NT2/D1 (cell line): ENCODE data around the gene ERBB2.

Source experiments
- DNase-seq: peaks from one replicate; pipeline ENCODE4 v3.0.0-alpha.2; 2011; ENCODE audit warnings: low read depth, low spot score
- H3K27me3 ChIP-seq: 2 replicates; pipeline ENCODE4 v1.6.0; 2011; ENCODE audit warnings: mild to moderate bottlenecking; ENCODE audit not compliant: insufficient read length, insufficient read depth
- H3K36me3 ChIP-seq: 2 replicates; pipeline ENCODE4 v1.6.1; 2011; ENCODE audit warnings: mild to moderate bottlenecking, low read length, mixed read lengths; ENCODE audit not compliant: insufficient read depth, insufficient read length
- H3K4me1 ChIP-seq: 2 replicates; pipeline ENCODE4 v1.5.1; 2011; ENCODE audit not compliant: insufficient read depth, insufficient read length
- H3K4me3 ChIP-seq: 2 replicates; pipeline ENCODE4 v1.5.1; 2011; ENCODE audit warnings: low read depth; ENCODE audit not compliant: insufficient read length
- H3K9ac ChIP-seq: 2 replicates; pipeline ENCODE4 v1.6.0; 2011; ENCODE audit warnings: low read depth; ENCODE audit not compliant: insufficient read length
- H3K9me3 ChIP-seq: 2 replicates; pipeline ENCODE4 v1.5.1; 2011; ENCODE audit warnings: mild to moderate bottlenecking, low read length; ENCODE audit not compliant: insufficient read depth
- SUZ12 ChIP-seq: IDR thresholded peaks from 2 replicates; pipeline ENCODE4 v1.6.1; 2011; ENCODE audit not compliant: insufficient read length, insufficient read depth; ENCODE audit errors: extremely low read depth
- YY1 ChIP-seq: IDR thresholded peaks from 2 replicates; pipeline ENCODE4 v1.6.1; 2011; ENCODE audit not compliant: insufficient read length, insufficient read depth
- ZNF274 ChIP-seq: IDR thresholded peaks from 2 replicates; pipeline ENCODE4 v1.6.1; 2011; ENCODE audit warnings: mild to moderate bottlenecking, low read depth, low read length

The ERBB2 gene

DNA sequence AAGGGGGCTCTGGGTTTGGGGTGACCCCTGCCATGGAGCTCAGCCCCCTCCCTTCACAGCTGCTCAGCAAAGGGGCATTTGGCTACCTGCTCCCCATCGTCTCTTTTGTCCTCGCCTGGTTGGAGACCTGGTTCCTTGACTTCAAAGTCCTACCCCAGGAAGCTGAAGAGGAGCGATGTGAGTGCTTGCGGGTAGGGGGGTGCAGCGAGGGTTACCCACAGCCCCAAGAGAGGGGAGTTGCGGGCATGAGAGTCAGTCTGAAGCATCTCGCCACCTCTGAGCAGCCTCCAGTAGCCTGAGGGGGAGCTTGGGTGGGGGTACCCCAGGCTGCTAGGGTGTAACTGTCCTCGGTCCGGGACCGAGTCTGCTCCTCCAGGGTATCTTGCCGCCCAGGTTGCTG is 41.5 kb upstream of the ERBB2 start:
- TF ChIP-seq YY1 (no peak), ZNF274 (no peak)

DNA sequence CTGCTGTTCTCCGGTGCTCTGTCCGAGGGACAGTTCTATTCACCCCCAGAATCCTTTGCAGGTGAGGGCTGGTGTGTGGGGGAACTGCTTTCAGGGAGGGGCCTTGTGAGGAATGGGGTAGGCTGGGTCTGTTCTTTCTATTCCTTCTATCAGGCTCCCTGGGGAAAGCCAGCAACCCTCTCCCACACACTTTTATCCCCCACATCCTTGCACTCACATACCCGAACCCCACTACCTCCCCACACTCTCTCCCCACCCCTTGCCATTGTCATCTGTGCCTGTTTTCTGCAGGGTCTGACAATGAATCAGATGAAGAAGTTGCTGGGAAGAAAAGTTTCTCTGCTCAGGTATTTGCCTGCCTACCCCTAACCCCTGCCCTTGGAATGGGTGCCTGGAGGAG is 41.1 kb upstream of the ERBB2 start:
- Histone ChIP-seq H3K36me3 (peaks cover 66% of the 10 kb centered on the region), H3K4me3 (no peak overlapping the region), H3K27me3 (no peaks in the 10 kb centered on the region), H3K4me1 (peaks cover 20% of the 10 kb centered on the region), H3K9ac (no peak overlapping the region), H3K9me3 (no peaks in the 10 kb centered on the region)
- DNase-seq, result no peak
- TF ChIP-seq ZNF274 (no peak), YY1 (no peak), SUZ12 (no peak)

More for the DNA sequence above, 41.5 kb upstream of the ERBB2 start:
- H3K9ac ChIP-seq, result no peak overlapping the region
- H3K27me3 ChIP-seq, result no peaks in the 10 kb centered on the region
- H3K36me3 ChIP-seq, result peaks cover 66% of the 10 kb centered on the region
- peaks cover 24% of the 10 kb centered on the region for H3K4me1 ChIP-seq
- no peak for DNase-seq
- no peaks in the 10 kb centered on the region for H3K9me3 ChIP-seq
- no peak overlapping the region for H3K4me3 ChIP-seq

DNA sequence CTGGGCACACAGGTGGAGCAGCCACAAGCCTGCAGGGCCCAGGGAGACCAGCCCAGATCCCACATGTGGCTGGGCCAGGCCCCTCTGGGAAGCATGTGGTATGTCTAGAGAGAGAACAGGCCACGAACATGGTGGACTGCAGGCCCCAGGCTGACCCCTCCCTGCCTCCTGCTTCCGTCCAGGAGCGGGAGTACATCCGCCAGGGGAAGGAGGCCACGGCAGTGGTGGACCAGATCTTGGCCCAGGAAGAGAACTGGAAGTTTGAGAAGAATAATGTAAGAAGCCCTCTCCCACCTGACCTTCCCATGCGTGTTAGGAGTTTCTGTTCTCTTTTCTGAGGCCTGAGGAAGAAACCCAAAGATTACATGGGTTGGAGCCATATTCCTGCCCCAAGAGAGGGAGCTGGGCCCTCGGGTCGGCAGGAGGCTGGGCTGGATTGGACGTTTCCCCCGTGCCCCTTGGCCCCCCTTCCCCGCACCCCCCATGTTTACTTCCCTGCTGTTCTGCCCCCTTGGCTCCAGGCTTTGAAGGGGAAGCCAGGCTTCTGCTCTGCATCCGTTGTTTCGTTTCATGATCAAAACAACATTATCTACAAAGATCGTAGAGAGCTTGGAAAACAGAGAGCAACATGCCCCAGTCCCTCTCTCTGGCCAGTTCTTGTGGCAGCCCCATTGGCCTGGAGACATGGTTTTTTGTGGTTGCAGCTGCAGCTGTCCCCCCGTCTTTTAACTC is 40.4 kb upstream of the ERBB2 start:
- H3K36me3 ChIP-seq, result peaks cover 65% of the 10 kb centered on the region
- TF ChIP-seq ZNF274, result no peak
- no peak for TF ChIP-seq SUZ12
- TF ChIP-seq YY1, result no peak
- H3K9me3 ChIP-seq, result no peaks in the 10 kb centered on the region
- H3K4me3 ChIP-seq, result no peak overlapping the region
- H3K27me3 ChIP-seq, result no peaks in the 10 kb centered on the region
- peaks cover 25% of the 10 kb centered on the region for H3K4me1 ChIP-seq
- DNase-seq, result no peak
- no peak overlapping the region for H3K9ac ChIP-seq

DNA sequence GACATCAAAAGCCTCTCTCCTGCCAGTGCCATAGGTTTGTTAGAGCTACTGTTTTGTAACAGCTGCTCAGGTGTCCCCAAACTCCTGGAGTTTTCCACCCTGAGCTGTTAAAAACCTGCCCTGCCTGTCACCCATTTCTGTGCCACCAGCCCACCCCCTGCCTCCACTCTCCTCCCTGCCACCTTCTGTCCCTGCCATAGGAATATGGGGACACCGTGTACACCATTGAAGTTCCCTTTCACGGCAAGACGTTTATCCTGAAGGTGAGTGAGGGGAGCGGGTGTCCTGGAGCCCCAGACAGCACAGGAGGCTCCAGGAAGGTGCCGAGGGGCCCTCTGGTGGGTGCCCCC is 39.9 kb upstream of the ERBB2 start:
- Histone ChIP-seq H3K9me3 (no peaks in the 10 kb centered on the region), H3K27me3 (no peaks in the 10 kb centered on the region), H3K36me3 (peaks cover 60% of the 10 kb centered on the region), H3K4me3 (no peak overlapping the region), H3K9ac (no peak overlapping the region), H3K4me1 (peaks cover 31% of the 10 kb centered on the region)
- DNase-seq, result no peak
- TF ChIP-seq YY1 (no peak), SUZ12 (no peak), ZNF274 (no peak)

DNA sequence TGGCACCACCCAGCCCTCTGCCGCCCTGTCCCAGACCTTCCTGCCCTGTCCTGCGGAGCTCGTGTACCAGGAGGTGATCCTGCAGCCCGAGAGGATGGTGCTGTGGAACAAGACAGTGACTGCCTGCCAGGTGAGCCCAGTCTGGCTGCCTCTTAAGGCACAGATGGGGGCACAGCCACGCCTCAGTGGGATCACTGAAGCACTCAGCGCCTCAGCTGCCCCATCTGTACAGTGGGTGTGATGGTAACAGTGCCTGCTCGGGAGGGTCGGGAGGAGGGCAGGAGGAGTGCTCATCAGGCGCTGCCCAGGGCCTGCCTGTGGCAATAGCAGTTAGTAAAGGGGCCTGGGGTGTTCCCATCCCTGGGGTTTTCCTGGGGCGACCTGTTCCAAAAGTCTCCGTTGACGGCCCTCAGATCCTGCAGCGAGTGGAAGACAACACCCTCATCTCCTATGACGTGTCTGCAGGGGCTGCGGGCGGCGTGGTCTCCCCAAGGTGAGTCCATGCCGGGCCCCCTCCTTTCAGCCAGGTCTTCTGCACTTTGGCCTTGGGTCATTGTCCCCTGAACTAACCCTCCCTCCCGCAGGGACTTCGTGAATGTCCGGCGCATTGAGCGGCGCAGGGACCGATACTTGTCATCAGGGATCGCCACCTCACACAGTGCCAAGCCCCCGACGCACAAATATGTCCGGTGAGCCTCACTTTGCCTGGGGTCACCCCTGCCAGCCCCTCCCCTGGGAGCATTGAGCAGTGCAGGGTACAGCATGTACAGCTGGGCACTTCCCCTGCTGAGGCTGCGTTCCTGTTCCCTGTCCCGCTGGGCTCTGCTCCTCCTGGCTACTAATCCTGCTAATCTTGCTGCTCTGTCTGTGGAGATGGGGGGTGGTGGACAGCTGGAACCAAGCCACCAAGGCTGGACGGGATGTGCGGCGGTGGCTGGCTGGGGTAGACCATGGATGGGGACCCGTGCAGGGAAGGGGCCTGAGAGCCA is 39.2 kb upstream of the ERBB2 start:
- TF ChIP-seq YY1 (no peak), SUZ12 (no peak)

DNA sequence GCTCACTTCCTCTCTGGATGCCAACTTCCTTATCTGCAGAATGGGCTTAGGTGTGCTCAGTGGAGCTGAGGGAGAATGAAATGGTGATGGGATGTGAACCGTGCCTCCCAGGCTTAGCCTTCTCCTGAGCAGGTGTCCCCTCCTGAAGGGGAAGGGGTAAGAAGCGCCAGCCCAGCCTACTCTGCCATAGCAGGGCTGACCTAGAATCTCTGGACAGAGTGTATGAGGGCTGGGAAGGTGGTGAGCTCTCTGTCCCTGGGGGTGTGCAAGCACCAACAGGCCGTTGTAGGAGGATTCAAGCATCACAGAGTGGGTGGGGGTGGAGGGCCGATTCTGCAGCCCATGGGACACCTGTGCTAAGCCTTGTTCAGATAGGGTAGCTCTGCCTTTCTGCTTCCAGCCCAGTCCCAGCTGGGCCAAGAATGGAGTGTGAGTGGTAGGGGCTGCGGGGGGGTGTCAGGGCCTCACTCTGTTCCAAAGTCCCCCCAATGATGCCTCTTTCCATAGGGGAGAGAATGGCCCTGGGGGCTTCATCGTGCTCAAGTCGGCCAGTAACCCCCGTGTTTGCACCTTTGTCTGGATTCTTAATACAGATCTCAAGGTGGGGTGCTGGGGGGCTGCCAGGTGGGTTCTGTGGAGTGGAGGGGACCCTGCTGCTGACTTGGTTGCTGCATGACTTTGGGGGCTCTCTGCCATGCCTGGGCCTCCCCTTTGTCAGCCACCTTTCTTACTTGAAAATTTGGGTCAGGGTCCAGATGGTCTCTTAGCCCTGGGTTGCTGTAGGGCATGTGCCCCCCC is 37.9 kb upstream of the ERBB2 start:
- TF ChIP-seq YY1, result no peak
- Histone ChIP-seq H3K36me3 (peaks cover 51% of the 10 kb centered on the region), H3K9me3 (no peaks in the 10 kb centered on the region), H3K27me3 (peaks cover 7% of the 10 kb centered on the region), H3K9ac (no peak overlapping the region), H3K4me3 (no peak overlapping the region), H3K4me1 (peaks cover 42% of the 10 kb centered on the region)
- DNase-seq, result no peak

More for the DNA sequence above, 39.2 kb upstream of the ERBB2 start:
- DNase-seq, result no peak
- no peak overlapping the region for H3K9ac ChIP-seq
- peaks cover 34% of the 10 kb centered on the region for H3K4me1 ChIP-seq
- no peaks in the 10 kb centered on the region for H3K27me3 ChIP-seq
- no peaks in the 10 kb centered on the region for H3K9me3 ChIP-seq
- H3K4me3 ChIP-seq, result no peak overlapping the region
- peaks cover 60% of the 10 kb centered on the region for H3K36me3 ChIP-seq
